HEK293 (cell line): Measurements from ENCODE around the gene SRSF5.

Experiments used
- CTCF ChIA-PET: fragments of 350-600 bp; formaldehyde crosslinking; extraction: SDS; loops from one replicate; lab custom pipeline; 2021; ENCODE audit warnings: antibody characterized with exemption; lab: Yijun Ruan, JAX
- POLR2A ChIA-PET: fragments of 300-600 bp; formaldehyde crosslinking; extraction: SDS; loops from one replicate; lab custom pipeline; 2020; ENCODE audit warnings: antibody characterized with exemption, inconsistent platforms; lab: Yijun Ruan, JAX
- H3K27ac ChIP-seq: fragments of 200-500 bp; sonication (Bioruptor generic); 2 replicates; pipeline ENCODE4 v1.5.1; 2014; ENCODE audit warnings: low read depth, low read length, control low read depth, inconsistent platforms; ENCODE audit errors: extremely low read depth
- H3K36me3 ChIP-seq, 2 experiments: fragments of 200-500 bp in 1 of 2; sonication (Bioruptor generic) in 1 of 2; 1 replicate in 1 of 2; 2 replicates in 1 of 2; pipeline ENCODE4 v1.5.1; 2014 to 2017; ENCODE audit warnings: inconsistent platforms in 2 of 2, low read length in 2 of 2; ENCODE audit not compliant: control insufficient read depth in 2 of 2, insufficient read depth in 1 of 2
- H3K4me1 ChIP-seq: fragments of 200-500 bp; sonication (Bioruptor generic); 2 replicates; pipeline ENCODE4 v1.5.1; 2014; ENCODE audit warnings: mild to moderate bottlenecking, low read length, inconsistent platforms; ENCODE audit not compliant: control insufficient read depth, insufficient read depth
- H3K4me3 ChIP-seq: 2 replicates; pipeline ENCODE4 v1.5.1; 2011; ENCODE audit warnings: low read depth, mild to moderate bottlenecking, control low read depth, low read length, moderate library complexity
- H3K9me3 ChIP-seq: fragments of 200-500 bp; sonication (Bioruptor generic); 2 replicates; pipeline ENCODE4 v1.5.1; 2014; ENCODE audit warnings: low read depth, low read length, inconsistent platforms; ENCODE audit not compliant: control insufficient read depth, insufficient read depth
- HOXC10 ChIP-seq: sonication (generic); formaldehyde crosslinking; IDR thresholded peaks from 2 replicates; pipeline ENCODE4 v1.8.1; 2023; ENCODE audit warnings: mild to moderate bottlenecking, missing genetic modification reagents
- HOXD13 ChIP-seq: sonication (generic); formaldehyde crosslinking; IDR thresholded peaks from 2 replicates; pipeline ENCODE4 v1.8.0; 2022; ENCODE audit warnings: missing genetic modification reagents, borderline replicate concordance
- KLF17 ChIP-seq: fragments of 450-650 bp; formaldehyde crosslinking; IDR thresholded peaks from 2 replicates; pipeline ENCODE4 v1.5.1; 2016; ENCODE audit warnings: missing biosample characterization, missing genetic modification characterization
- KLF9 ChIP-seq: fragments of 450-650 bp; formaldehyde crosslinking; IDR thresholded peaks from 2 replicates; pipeline ENCODE4 v1.5.1; 2016; ENCODE audit warnings: missing biosample characterization, missing genetic modification characterization, low read depth
- SALL2 ChIP-seq: fragments of 450-650 bp; formaldehyde crosslinking; IDR thresholded peaks from 2 replicates; pipeline ENCODE4 v1.5.0; 2017; ENCODE audit warnings: missing biosample characterization, mild to moderate bottlenecking, missing genetic modification characterization, borderline replicate concordance
- SETDB1 ChIP-seq: IDR thresholded peaks from one replicate; pipeline ENCODE4 v1.6.1; 2017; ENCODE audit warnings: mild to moderate bottlenecking, low read length, moderate library complexity, mixed read lengths; ENCODE audit not compliant: insufficient read length
- SP3 ChIP-seq: fragments of 450-650 bp; formaldehyde crosslinking; IDR thresholded peaks from 2 replicates; pipeline ENCODE4 v1.5.1; 2016; ENCODE audit warnings: missing biosample characterization, missing genetic modification characterization
- ZBTB20 ChIP-seq: fragments of 450-650 bp; formaldehyde crosslinking; IDR thresholded peaks from 2 replicates; pipeline ENCODE4 v1.5.1; 2016; ENCODE audit warnings: missing biosample characterization, missing genetic modification characterization
- ZIC2 ChIP-seq: fragments of 450-650 bp; formaldehyde crosslinking; IDR thresholded peaks from 2 replicates; pipeline ENCODE4 v1.5.1; 2016; ENCODE audit warnings: missing biosample characterization, missing genetic modification characterization
- ZNF221 ChIP-seq: fragments of 450-650 bp; formaldehyde crosslinking; IDR thresholded peaks from 2 replicates; pipeline ENCODE4 v1.5.1; 2017; ENCODE audit warnings: missing biosample characterization, missing genetic modification characterization, borderline replicate concordance
- ZNF23 ChIP-seq: fragments of 450-650 bp; formaldehyde crosslinking; IDR thresholded peaks from 2 replicates; pipeline ENCODE4 v1.5.1; 2016; ENCODE audit warnings: missing biosample characterization, missing genetic modification characterization, borderline replicate concordance
- ZNF610 ChIP-seq: fragments of 450-650 bp; formaldehyde crosslinking; IDR thresholded peaks from 2 replicates; pipeline ENCODE4 v1.5.1; 2016; ENCODE audit warnings: missing biosample characterization, missing genetic modification characterization, borderline replicate concordance
- ZNF621 ChIP-seq: fragments of 450-650 bp; formaldehyde crosslinking; IDR thresholded peaks from 2 replicates; pipeline ENCODE4 v1.5.1; 2017; ENCODE audit warnings: missing biosample characterization, missing genetic modification characterization
- ZNF707 ChIP-seq: fragments of 450-650 bp; formaldehyde crosslinking; IDR thresholded peaks from 2 replicates; pipeline ENCODE4 v1.5.1; 2016; ENCODE audit warnings: missing biosample characterization, missing genetic modification characterization
- ZSCAN16 ChIP-seq: fragments of 450-650 bp; formaldehyde crosslinking; IDR thresholded peaks from 2 replicates; pipeline ENCODE4 v1.5.1; 2016; ENCODE audit warnings: missing biosample characterization, missing genetic modification characterization
- TF ChIP-seq, protein P1 (sequence below): fragments of 450-650 bp; formaldehyde crosslinking; IDR thresholded peaks from 2 replicates; pipeline ENCODE4 v1.5.1; 2017; ENCODE audit warnings: missing biosample characterization, missing genetic modification characterization

Gene SRSF5

GRCh38 chr14:69753860-69754259, 13.1 kb upstream of the SRSF5 start:
- H3K27ac ChIP-seq, result no peak overlapping the region
- no peaks in the 10 kb centered on the region for H3K9me3 ChIP-seq
- TF ChIP-seq HOXC10 (no peak), SALL2 (tag by site-specific recombination) (no peak), ZSCAN16 (tag by site-specific recombination) (no peak)
- H3K4me3 ChIP-seq, result no peak overlapping the region
- ChIA-PET POLR2A (interaction anchor here (1.6 kb wide), 1 partner anchor 13 kb away, joined by 5 read pairs; the partner anchor contains the start of gene SRSF5), CTCF (interaction anchor here (0.6 kb wide), 1 partner anchor 23 kb away, joined by 3 read pairs; no protein-coding TSS in a partner anchor)
- H3K4me1 ChIP-seq, result no peaks in the 10 kb centered on the region
- H3K36me3 ChIP-seq, result no peaks in the 10 kb centered on the region

DNA sequence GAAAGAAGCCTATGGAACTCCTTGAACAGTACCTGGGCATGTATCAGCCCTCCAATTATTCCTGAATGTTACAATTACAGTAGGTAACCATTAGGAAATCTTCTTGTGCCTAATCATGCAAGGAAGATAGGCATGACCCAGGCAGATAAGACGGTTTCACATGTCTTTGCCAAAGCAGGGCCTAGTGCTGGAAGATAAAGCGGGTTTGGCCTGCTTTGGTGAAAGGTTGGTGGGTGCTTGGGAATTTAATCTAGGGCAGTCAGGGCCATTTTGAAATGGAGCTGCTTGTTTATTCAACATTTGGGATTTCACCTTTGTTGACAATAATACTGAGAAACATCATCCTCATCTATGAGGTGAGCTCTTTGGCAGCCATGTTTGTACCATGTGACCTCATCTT, 12.5 kb upstream of the SRSF5 start:
- CTCF ChIA-PET, result interaction anchor here (1.0 kb wide), 1 partner anchor 206 kb away, joined by 3 read pairs; no protein-coding TSS in a partner anchor
- Histone ChIP-seq H3K9me3 (no peaks in the 10 kb centered on the region), H3K27ac (no peak overlapping the region)
- TF ChIP-seq ZNF610 (tag by site-specific recombination) (no peak), ZNF23 (tag by site-specific recombination) (no peak), KLF17 (tag by site-specific recombination) (no peak), ZNF707 (no peak), ZNF621 (tag by site-specific recombination) (no peak), ZNF221 (tag by site-specific recombination) (no peak), KLF9 (tag by site-specific recombination) (no peak), SP3 (tag by site-specific recombination) (no peak), ZBTB20 (tag by site-specific recombination) (no peak)
- TF ChIP-seq, protein P1, sequence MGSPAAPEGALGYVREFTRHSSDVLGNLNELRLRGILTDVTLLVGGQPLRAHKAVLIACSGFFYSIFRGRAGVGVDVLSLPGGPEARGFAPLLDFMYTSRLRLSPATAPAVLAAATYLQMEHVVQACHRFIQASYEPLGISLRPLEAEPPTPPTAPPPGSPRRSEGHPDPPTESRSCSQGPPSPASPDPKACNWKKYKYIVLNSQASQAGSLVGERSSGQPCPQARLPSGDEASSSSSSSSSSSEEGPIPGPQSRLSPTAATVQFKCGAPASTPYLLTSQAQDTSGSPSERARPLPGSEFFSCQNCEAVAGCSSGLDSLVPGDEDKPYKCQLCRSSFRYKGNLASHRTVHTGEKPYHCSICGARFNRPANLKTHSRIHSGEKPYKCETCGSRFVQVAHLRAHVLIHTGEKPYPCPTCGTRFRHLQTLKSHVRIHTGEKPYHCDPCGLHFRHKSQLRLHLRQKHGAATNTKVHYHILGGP (tag by site-specific recombination), result no peak
- TF ChIP-seq, all 188 proteins: peak for 0
- POLR2A ChIA-PET, result interaction anchor here (0.6 to 0.7 kb wide), 2 partner anchors 8 to 12 kb away, joined by 3 to 5 read pairs; partner anchors contain the start of gene SRSF5
- H3K4me1 ChIP-seq, result no peaks in the 10 kb centered on the region
- no peak overlapping the region for H3K4me3 ChIP-seq
- no peaks in the 10 kb centered on the region for H3K36me3 ChIP-seq

DNA sequence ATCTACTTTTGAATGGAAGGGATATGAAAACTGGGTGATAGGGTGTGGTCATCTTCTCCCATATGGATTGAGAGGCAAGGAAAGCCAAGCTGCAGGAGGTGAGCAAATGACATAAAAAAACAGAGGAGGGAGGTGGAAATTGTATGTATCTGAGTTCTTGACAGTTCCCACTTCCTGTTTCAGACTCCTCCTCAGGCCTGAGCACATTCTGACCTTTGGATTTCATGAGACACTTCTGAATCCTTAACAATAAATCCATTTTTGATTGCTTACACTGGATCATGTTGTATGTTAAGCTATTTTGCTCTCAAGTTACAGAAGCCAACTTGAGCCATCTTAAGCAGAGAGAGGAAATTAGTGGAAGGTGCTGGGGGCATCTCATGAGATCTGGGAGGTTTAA, 11.6 kb upstream of the SRSF5 start:
- Histone ChIP-seq H3K27ac (no peak overlapping the region), H3K4me3 (no peak overlapping the region), H3K4me1 (no peaks in the 10 kb centered on the region), H3K36me3 (no peaks in the 10 kb centered on the region), H3K9me3 (no peaks in the 10 kb centered on the region)
- CTCF ChIA-PET, result interaction anchor here (0.5 to 1.0 kb wide), 2 partner anchors 32 to 207 kb away, joined by 3 read pairs; no protein-coding TSS in a partner anchor
- POLR2A ChIA-PET, result interaction anchor here (0.6 to 0.9 kb wide), 2 partner anchors 8 to 12 kb away, joined by 3 to 4 read pairs; partner anchors contain the start of gene SRSF5
- TF ChIP-seq ZIC2 (no peak), SETDB1 (no peak), KLF17 (tag by site-specific recombination) (no peak), HOXD13 (CRISPR knock-in tag) (no peak)
